ENCODE data around the gene IPO9.
A peak's percentile ranks its signal among the peaks of the same experiment; 100 is the strongest.

IPO9 gene

DNA sequence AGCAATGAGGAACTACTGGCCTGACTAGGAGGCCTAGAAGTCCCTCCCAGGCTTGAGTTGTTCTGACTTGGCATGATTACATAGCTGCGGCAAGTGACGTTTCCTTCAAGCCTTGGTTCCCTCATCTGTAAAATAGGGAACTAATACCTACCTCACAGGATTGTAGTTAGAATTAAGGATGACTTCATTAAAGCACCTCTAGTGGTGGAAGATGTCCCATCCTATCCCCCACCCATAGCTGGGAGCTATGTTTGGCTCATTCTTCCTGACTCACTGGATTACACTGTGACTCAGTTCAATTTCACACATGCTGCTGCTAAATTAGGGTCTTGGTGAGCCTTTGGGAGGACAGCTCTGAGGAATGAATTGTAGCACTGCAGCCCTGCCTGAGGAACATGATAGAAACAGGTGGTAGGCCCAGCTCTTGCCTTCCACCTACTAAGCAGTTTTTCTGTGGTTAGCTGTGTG lies 53.7 kb downstream of the IPO9 start:
- TF ChIP-seq, protein P1, sequence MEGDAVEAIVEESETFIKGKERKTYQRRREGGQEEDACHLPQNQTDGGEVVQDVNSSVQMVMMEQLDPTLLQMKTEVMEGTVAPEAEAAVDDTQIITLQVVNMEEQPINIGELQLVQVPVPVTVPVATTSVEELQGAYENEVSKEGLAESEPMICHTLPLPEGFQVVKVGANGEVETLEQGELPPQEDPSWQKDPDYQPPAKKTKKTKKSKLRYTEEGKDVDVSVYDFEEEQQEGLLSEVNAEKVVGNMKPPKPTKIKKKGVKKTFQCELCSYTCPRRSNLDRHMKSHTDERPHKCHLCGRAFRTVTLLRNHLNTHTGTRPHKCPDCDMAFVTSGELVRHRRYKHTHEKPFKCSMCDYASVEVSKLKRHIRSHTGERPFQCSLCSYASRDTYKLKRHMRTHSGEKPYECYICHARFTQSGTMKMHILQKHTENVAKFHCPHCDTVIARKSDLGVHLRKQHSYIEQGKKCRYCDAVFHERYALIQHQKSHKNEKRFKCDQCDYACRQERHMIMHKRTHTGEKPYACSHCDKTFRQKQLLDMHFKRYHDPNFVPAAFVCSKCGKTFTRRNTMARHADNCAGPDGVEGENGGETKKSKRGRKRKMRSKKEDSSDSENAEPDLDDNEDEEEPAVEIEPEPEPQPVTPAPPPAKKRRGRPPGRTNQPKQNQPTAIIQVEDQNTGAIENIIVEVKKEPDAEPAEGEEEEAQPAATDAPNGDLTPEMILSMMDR (conservative IDR thresholded peaks at IDR 0.05; ENCODE audit: low read depth, low read length): 0 out of 2 replicates have a peak, but pooled peaks have one; percentile 27
- peak overlapping the region; percentile 9; the same call in 1 of the 2 replicates for H3K27ac ChIP-seq
- peaks cover 51% of the 10 kb centered on the region for H3K4me1 ChIP-seq (ENCODE audit: low read depth, poor library complexity, severe bottlenecking)
- H3K4me2 ChIP-seq: peak overlapping the region; percentile 62
- H3K9ac ChIP-seq: no peak overlapping the region
- no peak overlapping the region for H3K4me3 ChIP-seq (IDR thresholded peaks at IDR 0.05; ENCODE audit: insufficient read depth, low read depth, low read length)
- no peaks in the 10 kb centered on the region for H3K27me3 ChIP-seq (ENCODE audit: insufficient read depth, low read depth)
- H2AFZ ChIP-seq (ENCODE audit: low read depth): no peak overlapping the region
- no peaks in the 10 kb centered on the region for H3K36me3 ChIP-seq (ENCODE audit: insufficient read depth)
- no peaks in the 10 kb centered on the region for H4K20me1 ChIP-seq (ENCODE audit: insufficient read depth)
- no peaks in the 10 kb centered on the region for H3K79me2 ChIP-seq (ENCODE audit: insufficient read depth, low read depth)

GRCh38 chr1:201883266-201883665 lies 54.3 kb downstream of the IPO9 start:
- H3K27ac ChIP-seq: no peak overlapping the region

DNA sequence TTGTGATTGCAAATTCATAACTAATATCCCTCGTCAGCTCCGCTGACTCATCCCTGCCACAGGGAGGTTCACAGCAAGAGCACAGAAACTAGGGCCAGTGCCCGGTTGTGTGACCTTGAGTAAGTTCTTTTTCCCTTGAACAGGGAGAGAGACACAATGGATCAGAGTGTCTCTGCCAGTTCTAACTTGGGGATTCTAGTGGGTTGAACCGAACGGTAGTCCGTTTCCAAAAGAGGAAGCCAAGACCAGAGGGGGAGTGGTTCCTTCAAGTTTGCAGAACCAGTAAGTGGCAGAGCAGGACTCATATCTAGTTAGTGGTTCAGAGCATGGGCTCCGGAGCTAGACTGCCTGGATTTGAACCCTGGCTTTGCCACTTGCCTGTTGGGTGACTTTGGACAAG lies 54.8 kb downstream of the IPO9 start:
- H4K20me1 ChIP-seq (ENCODE audit: insufficient read depth): no peaks in the 10 kb centered on the region
- H3K9ac ChIP-seq: no peak overlapping the region; the same call in 1 of the 2 replicates
- H3K36me3 ChIP-seq (ENCODE audit: insufficient read depth): no peaks in the 10 kb centered on the region
- H3K4me3 ChIP-seq (IDR thresholded peaks at IDR 0.05; ENCODE audit: insufficient read depth, low read depth, low read length): no peak overlapping the region
- peak overlapping the region; percentile 62 for H3K4me2 ChIP-seq
- peaks cover 51% of the 10 kb centered on the region for H3K4me1 ChIP-seq (ENCODE audit: low read depth, poor library complexity, severe bottlenecking)
- no peaks in the 10 kb centered on the region for H3K79me2 ChIP-seq (ENCODE audit: insufficient read depth, low read depth)
- no peak overlapping the region for H2AFZ ChIP-seq (ENCODE audit: low read depth)
- TF ChIP-seq, protein P1 (conservative IDR thresholded peaks at IDR 0.05; ENCODE audit: low read depth, low read length): no peak
- H3K27me3 ChIP-seq (ENCODE audit: insufficient read depth, low read depth): no peaks in the 10 kb centered on the region
- H3K27ac ChIP-seq: no peak overlapping the region; the same call in 1 of the 2 replicates

More at GRCh38 chr1:201883266-201883665, 54.3 kb downstream of the IPO9 start:
- H3K36me3 ChIP-seq (ENCODE audit: insufficient read depth): no peaks in the 10 kb centered on the region
- H3K4me3 ChIP-seq (IDR thresholded peaks at IDR 0.05; ENCODE audit: insufficient read depth, low read depth, low read length): no peak overlapping the region
- no peak overlapping the region for H2AFZ ChIP-seq (ENCODE audit: low read depth)
- peaks cover 51% of the 10 kb centered on the region for H3K4me1 ChIP-seq (ENCODE audit: low read depth, poor library complexity, severe bottlenecking)
- H4K20me1 ChIP-seq (ENCODE audit: insufficient read depth): no peaks in the 10 kb centered on the region
- H3K4me2 ChIP-seq: peak overlapping the region; percentile 62
- TF ChIP-seq, protein P1 (conservative IDR thresholded peaks at IDR 0.05; ENCODE audit: low read depth, low read length): no peak
- no peaks in the 10 kb centered on the region for H3K27me3 ChIP-seq (ENCODE audit: insufficient read depth, low read depth)
- H3K79me2 ChIP-seq (ENCODE audit: insufficient read depth, low read depth): no peaks in the 10 kb centered on the region
- no peak overlapping the region; the same call in 1 of the 2 replicates for H3K9ac ChIP-seq

GRCh38 chr1:201884425-201884824 lies 55.5 kb downstream of the IPO9 start:
- Histone ChIP-seq H3K4me3 (IDR thresholded peaks at IDR 0.05; ENCODE audit: insufficient read depth, low read depth, low read length) (no peak overlapping the region), H3K27me3 (ENCODE audit: insufficient read depth, low read depth) (no peaks in the 10 kb centered on the region), H4K20me1 (ENCODE audit: insufficient read depth) (no peaks in the 10 kb centered on the region), H3K79me2 (ENCODE audit: insufficient read depth, low read depth) (no peaks in the 10 kb centered on the region), H3K36me3 (ENCODE audit: insufficient read depth) (no peaks in the 10 kb centered on the region), H3K4me1 (ENCODE audit: low read depth, poor library complexity, severe bottlenecking) (peaks cover 51% of the 10 kb centered on the region), H3K9ac (no peak overlapping the region), H3K27ac (no peak overlapping the region; the same call in 1 of the 2 replicates), H3K4me2 (peak overlapping the region; percentile 62), H2AFZ (ENCODE audit: low read depth) (no peak overlapping the region)
- TF ChIP-seq, protein P1 (conservative IDR thresholded peaks at IDR 0.05; ENCODE audit: low read depth, low read length): no peak

Measured in KMS-11 (cell line).